PC-3 (cell line): ENCODE data around the gene NRAP. TPM values are rescaled to one million over a fixed set of nuclear protein-coding genes. Genes with fewer than 3 reads are reported as not detected.

Experiments used
- ATAC-seq: fragments of 200-7000 bp; cut with Tn5 transposase; 2 replicates; pipeline ENCODE4 v1.9.1; 2020; ENCODE audit warnings: mild to moderate bottlenecking, moderate library complexity
- BruUV-seq: library from RNA; stranded (reverse); fragments of 400-500 nt; replicated peaks from 2 replicates; lab custom pipeline; 2021; lab: Mats Ljungman, UMichigan
- CTCF ChIA-PET: fragments of 300-600 bp; sonication (Branson Sonifier 250); formaldehyde crosslinking; loops from one replicate; lab custom pipeline; 2022; ENCODE audit warnings: antibody characterized with exemption; lab: Charles Lee
- POLR2A ChIA-PET: fragments of 300-600 bp; sonication (Branson Sonifier 250); formaldehyde crosslinking; loops from one replicate; lab custom pipeline; 2022; ENCODE audit warnings: antibody characterized with exemption; ENCODE audit not compliant: unreplicated experiment; lab: Charles Lee
- DNase-seq: peaks from one replicate; pipeline ENCODE4 v3.0.0-alpha.2; 2015
- H2AFZ ChIP-seq: fragments of 300-600 bp; sonication (generic); 2 replicates; pipeline ENCODE4 v1.6.0; 2016; ENCODE audit warnings: antibody characterized with exemption, low read length
- H3F3A ChIP-seq: fragments of 300-600 bp; sonication (generic); one replicate; pipeline ENCODE4 v1.6.0; 2017; ENCODE audit warnings: antibody characterized with exemption, low read length, control low read depth, mild to moderate bottlenecking; ENCODE audit not compliant: unreplicated experiment
- H3K27ac ChIP-seq: fragments of 300-600 bp; sonication (generic); 2 replicates; pipeline ENCODE4 v1.5.1; 2016; ENCODE audit warnings: mild to moderate bottlenecking, low read length
- H3K27me3 ChIP-seq: fragments of 300-600 bp; sonication (generic); 2 replicates; pipeline ENCODE4 v1.6.1; 2016; ENCODE audit warnings: low read length, mixed read lengths
- H3K36me3 ChIP-seq: fragments of 300-600 bp; sonication (generic); 2 replicates; pipeline ENCODE4 v1.6.1; 2016; ENCODE audit warnings: low read depth, mixed run types, low read length, mixed read lengths
- H3K4me1 ChIP-seq: fragments of 300-600 bp; sonication (generic); 2 replicates; pipeline ENCODE4 v1.5.1; 2016; ENCODE audit warnings: low read length; ENCODE audit not compliant: insufficient read depth
- H3K4me2 ChIP-seq: fragments of 300-600 bp; sonication (generic); 2 replicates; pipeline ENCODE4 v1.6.0; 2016; ENCODE audit warnings: low read length
- H3K4me3 ChIP-seq: fragments of 300-600 bp; sonication (generic); 2 replicates; pipeline ENCODE4 v1.5.1; 2016; ENCODE audit warnings: mild to moderate bottlenecking, low read length, mixed read lengths
- H3K79me2 ChIP-seq: fragments of 300-600 bp; sonication (generic); 2 replicates; pipeline ENCODE4 v1.6.1; 2017; ENCODE audit warnings: low read length, mixed read lengths
- H3K9ac ChIP-seq: fragments of 300-600 bp; sonication (generic); 2 replicates; pipeline ENCODE4 v1.6.0; 2016; ENCODE audit warnings: mild to moderate bottlenecking, low read length
- H3K9me2 ChIP-seq: fragments of 300-600 bp; sonication (generic); replicated peaks from 2 replicates; pipeline ENCODE4 v1.6.1; 2016; ENCODE audit warnings: mixed run types, low read length, mixed read lengths
- H3K9me3 ChIP-seq: fragments of 300-600 bp; sonication (generic); 2 replicates; pipeline ENCODE4 v1.6.1; 2016; ENCODE audit warnings: low read length, mixed read lengths
- H4K20me1 ChIP-seq: fragments of 300-600 bp; sonication (generic); 2 replicates; pipeline ENCODE4 v1.6.1; 2016; ENCODE audit warnings: low read length, mixed read lengths
- EZH2 ChIP-seq: fragments of 300-600 bp; sonication (generic); IDR thresholded peaks from one replicate; pipeline ENCODE4 v1.6.1; 2017; ENCODE audit warnings: antibody characterized with exemption, mild to moderate bottlenecking, low read length; ENCODE audit not compliant: unreplicated experiment
- EZH2phosphoT487 ChIP-seq: fragments of 300-600 bp; sonication (generic); IDR thresholded peaks from 2 replicates; pipeline ENCODE4 v1.6.1; 2018; ENCODE audit warnings: mild to moderate bottlenecking, antibody characterized with exemption, low read length, borderline replicate concordance
- intact Hi-C: fragments of 100-400 bp; cut with micrococcal nuclease; formaldehyde crosslinking; loops from 2 replicates; pipeline ENCODE4 v1.9.0; 2023
- total RNA-seq: library from RNA; depleted of rRNA; stranded (reverse); fragments of >200 nt; gene quantifications from 2 replicates; pipeline ENCODE4 v1.2.3, GENCODE V29; 2014
- TF ChIP-seq, protein P1 (sequence below): fragments of 300-600 bp; sonication (generic); conservative IDR thresholded peaks from 2 replicates; pipeline ENCODE4 v1.5.1; 2017; ENCODE audit warnings: antibody characterized with exemption, low read depth, mild to moderate bottlenecking, low read length

Gene NRAP
- total RNA-seq, 1 experiment from 2014 or later: not detected

DNA sequence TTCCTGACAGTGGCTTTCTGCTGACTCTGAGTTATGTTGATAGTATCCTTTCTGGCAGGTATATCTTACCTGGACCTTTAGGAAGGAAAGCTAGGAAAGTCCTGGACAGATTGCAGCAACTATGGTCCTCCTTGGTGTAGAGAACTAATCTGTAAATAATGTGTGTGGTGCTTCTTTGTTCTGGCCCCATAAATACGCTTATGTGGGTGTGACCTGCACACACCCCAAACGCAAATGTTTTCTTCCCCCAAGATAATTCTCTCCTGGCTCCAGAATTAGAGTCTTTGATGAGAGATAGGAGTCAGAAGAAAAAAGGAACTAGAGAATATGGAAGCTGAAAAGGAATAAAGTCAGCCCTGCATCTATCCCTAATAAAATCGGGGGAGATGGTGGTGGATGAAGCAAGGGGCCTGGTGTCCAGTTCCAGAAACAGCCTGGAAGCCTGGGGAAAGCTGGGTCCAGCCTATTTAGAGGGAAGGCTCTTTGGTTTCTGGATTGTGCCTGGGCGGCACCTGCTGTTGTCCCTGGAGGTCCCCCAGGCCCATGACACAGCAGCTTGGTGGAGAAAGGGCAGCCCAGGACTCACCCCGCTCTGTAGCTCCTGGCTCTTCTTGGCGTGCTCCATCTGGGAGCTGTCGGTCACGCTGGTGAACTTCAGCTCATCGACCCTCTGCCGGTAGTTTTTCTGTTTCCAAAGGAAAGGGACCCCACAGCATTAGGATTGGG is 38.2 kb downstream of the NRAP start:
- Histone ChIP-seq H3K27me3 (peaks cover 68% of the 10 kb centered on the region), H3K4me2 (no peak overlapping the region), H3K36me3 (no peaks in the 10 kb centered on the region), H3K4me1 (no peaks in the 10 kb centered on the region), H3K9ac (no peak overlapping the region), H3K4me3 (no peak overlapping the region), H3K79me2 (no peaks in the 10 kb centered on the region), H3K27ac (no peak overlapping the region), H2AFZ (no peak overlapping the region), H3K9me2 (no peaks in the 10 kb centered on the region), H4K20me1 (no peaks in the 10 kb centered on the region), H3F3A (no peaks in the 10 kb centered on the region), H3K9me3 (no peaks in the 10 kb centered on the region)
- intact Hi-C loops: no loop called here
- BruUV-seq: no TSS peak
- DNase-seq (no peak), ATAC-seq (no peak)
- CTCF ChIA-PET: no interaction called here
- POLR2A ChIA-PET: no interaction called here
- TF ChIP-seq EZH2: no peak
- no peak for TF ChIP-seq EZH2phosphoT487
- TF ChIP-seq, protein P1, sequence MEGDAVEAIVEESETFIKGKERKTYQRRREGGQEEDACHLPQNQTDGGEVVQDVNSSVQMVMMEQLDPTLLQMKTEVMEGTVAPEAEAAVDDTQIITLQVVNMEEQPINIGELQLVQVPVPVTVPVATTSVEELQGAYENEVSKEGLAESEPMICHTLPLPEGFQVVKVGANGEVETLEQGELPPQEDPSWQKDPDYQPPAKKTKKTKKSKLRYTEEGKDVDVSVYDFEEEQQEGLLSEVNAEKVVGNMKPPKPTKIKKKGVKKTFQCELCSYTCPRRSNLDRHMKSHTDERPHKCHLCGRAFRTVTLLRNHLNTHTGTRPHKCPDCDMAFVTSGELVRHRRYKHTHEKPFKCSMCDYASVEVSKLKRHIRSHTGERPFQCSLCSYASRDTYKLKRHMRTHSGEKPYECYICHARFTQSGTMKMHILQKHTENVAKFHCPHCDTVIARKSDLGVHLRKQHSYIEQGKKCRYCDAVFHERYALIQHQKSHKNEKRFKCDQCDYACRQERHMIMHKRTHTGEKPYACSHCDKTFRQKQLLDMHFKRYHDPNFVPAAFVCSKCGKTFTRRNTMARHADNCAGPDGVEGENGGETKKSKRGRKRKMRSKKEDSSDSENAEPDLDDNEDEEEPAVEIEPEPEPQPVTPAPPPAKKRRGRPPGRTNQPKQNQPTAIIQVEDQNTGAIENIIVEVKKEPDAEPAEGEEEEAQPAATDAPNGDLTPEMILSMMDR: no peak

DNA sequence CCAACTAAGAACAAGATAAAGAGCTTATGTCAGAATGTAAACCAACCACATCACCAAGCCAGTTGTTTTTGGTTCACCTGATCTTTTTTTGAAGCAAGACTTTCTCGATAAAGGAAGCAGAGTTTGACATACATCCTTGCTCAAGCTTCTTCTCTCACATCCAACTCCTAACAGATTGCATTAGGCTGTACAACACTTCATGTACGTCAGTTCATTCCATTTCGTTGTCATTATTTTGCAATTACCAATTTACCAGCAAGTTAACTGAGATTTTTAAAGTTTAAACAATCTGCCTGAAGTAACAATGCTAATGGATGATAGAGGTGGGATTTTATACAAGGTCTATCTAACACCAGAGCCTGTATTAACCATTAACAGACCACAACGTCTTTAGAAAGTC is 41.0 kb downstream of the NRAP start:
- Histone ChIP-seq H3K4me2 (no peak overlapping the region), H3K27me3 (peaks cover 93% of the 10 kb centered on the region), H3K27ac (no peak overlapping the region), H3K36me3 (no peaks in the 10 kb centered on the region), H3K4me1 (no peaks in the 10 kb centered on the region), H2AFZ (no peak overlapping the region), H3K4me3 (no peak overlapping the region), H3F3A (no peaks in the 10 kb centered on the region), H3K9me2 (no peaks in the 10 kb centered on the region), H3K79me2 (no peaks in the 10 kb centered on the region), H3K9me3 (no peaks in the 10 kb centered on the region), H3K9ac (no peak overlapping the region), H4K20me1 (no peaks in the 10 kb centered on the region)
- TF ChIP-seq EZH2: no peak
- TF ChIP-seq, protein P1: no peak
- no peak for TF ChIP-seq EZH2phosphoT487
- intact Hi-C loops: no loop called here
- no peak for DNase-seq
- no peak for ATAC-seq
- CTCF ChIA-PET: no interaction called here
- POLR2A ChIA-PET: no interaction called here
- BruUV-seq: no TSS peak

DNA sequence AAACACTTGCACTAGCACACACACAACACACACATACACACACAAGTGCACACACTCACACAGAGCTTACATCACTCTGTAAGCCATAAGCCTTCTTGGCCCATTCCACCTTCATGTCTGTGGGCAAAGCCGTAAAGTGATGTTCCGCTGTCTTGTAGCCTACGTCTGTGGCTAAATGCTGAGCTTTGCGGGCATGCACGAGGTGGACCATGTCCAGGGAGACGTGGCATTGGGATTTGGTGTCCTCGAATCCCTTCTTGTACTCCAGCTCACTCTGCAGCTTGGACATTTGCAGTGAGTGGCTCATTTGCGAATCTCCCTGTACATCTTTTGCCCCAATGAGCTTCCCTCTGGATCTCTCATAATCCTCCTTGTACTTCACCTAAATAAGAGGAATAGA is 42.0 kb downstream of the NRAP start:
- intact Hi-C loops: no loop called here
- no peak overlapping the region for H3K9ac ChIP-seq
- no peak overlapping the region for H3K4me3 ChIP-seq
- ChIA-PET POLR2A (no interaction called here), CTCF (no interaction called here)
- ATAC-seq (no peak), DNase-seq (no peak)
- TF ChIP-seq, protein P1: no peak
- no peak for TF ChIP-seq EZH2phosphoT487
- no peak for TF ChIP-seq EZH2
- H3K4me2 ChIP-seq: no peak overlapping the region
- no TSS peak for BruUV-seq
- H3K27me3 ChIP-seq: peaks cover 93% of the 10 kb centered on the region
- no peaks in the 10 kb centered on the region for H4K20me1 ChIP-seq
- H3F3A ChIP-seq: no peaks in the 10 kb centered on the region
- H3K4me1 ChIP-seq: no peaks in the 10 kb centered on the region
- no peaks in the 10 kb centered on the region for H3K9me3 ChIP-seq
- no peak overlapping the region for H3K27ac ChIP-seq
- no peak overlapping the region for H2AFZ ChIP-seq
- H3K36me3 ChIP-seq: no peaks in the 10 kb centered on the region
- no peaks in the 10 kb centered on the region for H3K79me2 ChIP-seq
- no peaks in the 10 kb centered on the region for H3K9me2 ChIP-seq
